SK-N-MC (cell line): Measurements from ENCODE around the gene SCRG1.

ENCODE experiments used
- EZH2 ChIP-seq: fragments of 200-600 bp; sonication (generic); IDR thresholded peaks from one replicate; pipeline ENCODE4 v1.6.1; 2017; ENCODE audit warnings: antibody characterized with exemption
- FOXP2 ChIP-seq: optimal IDR thresholded peaks from 2 replicates; pipeline ENCODE3; 2011; ENCODE audit warnings: mild to moderate bottlenecking, moderate library complexity; ENCODE audit not compliant: insufficient read depth; ENCODE audit errors: extremely low read length, control extremely low read depth
- POLR2AphosphoS5 ChIP-seq: IDR thresholded peaks from 2 replicates; pipeline ENCODE4 v1.6.1; 2012; ENCODE audit warnings: mild to moderate bottlenecking, low read depth, low read length, borderline replicate concordance

DNA sequence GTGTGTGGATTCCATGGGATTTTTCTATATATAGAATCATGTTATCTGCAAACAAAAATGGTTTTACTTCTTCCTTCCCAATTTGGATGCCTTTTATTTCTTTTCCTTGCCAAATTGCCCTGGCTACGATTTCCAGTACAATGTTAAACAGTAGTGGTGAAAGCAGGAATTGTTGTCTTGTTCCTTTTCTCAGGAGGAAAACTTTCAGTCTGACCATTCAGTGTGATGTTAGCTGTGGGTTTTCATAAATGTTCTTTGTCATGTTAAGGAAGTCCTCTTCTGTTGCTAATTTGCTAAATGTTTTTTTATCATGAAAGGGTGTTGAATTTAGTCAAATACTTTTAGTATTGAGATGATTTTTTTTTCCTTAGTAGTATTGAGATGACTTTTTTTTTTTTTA, 17.3 kb downstream of the SCRG1 start:
- no peak for TF ChIP-seq POLR2AphosphoS5
- TF ChIP-seq EZH2, result no peak
- TF ChIP-seq FOXP2, result no peak
